ENCODE data around the gene MYCN.
"Not testable (repeated sequence)": the region's sequence is repeated elsewhere in the genome, so short reads cannot be mapped to it uniquely, and the experiment has no call there.

The MYCN gene

DNA sequence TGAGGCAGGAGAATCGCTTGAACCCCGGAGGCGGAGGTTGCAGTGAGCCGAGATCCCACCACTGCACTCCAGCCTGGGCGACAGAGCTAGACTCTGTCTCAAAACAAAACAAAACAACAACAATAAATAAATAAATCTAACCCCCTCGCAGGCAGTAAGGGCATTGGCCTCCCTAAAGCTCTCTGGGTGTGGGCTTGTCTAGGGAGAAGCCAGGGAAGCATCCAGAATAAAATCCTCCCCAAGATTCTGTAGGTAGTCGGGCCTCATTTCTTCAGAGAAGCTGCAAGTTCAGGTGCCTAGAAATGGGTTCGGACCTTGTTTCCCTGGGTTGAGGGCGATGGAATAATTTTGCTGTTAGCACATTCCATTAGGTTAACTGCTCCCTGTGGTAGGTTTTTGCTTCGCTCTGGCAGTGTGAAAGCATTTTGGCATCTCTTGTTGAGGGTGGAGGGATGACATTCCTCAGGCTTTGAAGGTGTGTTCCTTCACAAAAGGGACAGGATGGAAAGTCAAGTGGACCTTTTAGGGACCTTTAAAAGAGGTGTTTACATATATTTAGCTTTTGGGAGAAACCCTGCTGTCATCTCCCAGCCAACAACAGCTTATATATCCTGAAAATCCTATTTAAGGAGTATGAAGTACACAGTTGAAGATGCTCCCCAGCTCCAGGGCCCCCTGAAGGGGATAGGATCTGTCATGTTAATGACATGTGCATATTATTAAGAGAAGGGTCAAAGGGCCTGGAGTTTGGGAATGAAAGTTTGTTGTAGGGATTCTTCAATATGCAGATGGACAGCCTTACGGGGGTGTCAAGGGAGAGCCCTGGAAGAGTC lies 17.7 kb downstream of the MYCN start:
- no peak for DNase-seq (ENCODE audit: low read depth)

DNA sequence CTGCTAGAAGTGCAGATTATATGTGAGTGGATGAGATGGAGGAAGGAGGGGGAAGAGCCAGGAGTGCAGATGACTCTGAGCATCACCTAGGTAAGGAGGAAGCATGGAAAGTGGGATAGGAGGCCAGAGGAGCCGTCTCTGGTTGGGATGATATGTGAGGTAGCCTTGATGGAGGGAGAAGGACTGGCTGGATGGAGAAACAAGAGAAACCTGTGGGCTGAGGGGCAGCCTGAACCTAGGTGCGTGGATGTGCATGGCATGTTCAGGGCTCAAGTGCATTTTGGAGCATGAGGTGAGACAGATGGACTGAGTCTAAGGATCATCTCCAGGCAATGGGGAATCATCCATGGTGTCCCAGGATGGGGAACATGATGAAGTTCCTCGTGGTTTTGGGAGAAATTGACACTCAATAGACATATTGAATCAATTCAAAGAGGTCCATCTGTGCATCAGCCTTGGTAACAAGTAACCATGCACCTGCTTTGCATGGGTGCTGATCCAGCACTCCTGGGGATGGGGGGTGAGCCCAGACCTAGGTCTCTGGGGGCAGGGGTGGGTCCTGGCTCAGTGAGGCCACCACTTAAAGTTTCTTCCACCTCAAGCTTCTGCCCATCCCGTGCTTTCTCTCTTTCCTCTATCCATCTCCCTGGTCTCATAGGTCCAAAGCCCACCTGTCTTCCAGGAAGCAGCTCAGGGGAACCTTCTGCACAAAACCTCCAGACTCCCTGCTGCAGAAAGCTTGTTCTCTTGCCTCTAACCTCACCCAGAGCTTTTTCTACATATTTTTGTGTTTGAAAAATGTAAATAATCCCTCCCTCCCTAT lies 19.2 kb downstream of the MYCN start:
- DNase-seq (ENCODE audit: low read depth), result no peak

DNA sequence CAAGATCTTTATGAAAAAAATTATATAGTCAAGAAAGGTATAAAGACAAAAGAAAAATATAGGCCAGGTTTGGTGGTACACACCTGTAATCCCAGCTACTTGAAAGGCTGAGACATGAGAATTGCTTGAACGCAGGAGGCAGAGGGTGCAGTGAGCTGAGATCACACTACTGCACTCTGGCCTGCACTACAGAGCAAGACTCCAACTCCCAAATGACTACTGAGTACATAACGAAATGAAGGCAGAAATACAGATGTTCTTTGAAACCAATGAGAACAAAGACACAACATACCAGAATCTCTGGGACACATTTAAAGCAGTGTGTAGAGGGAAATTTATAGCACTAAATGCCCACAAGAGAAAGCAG lies 19.8 kb downstream of the MYCN start:
- DNase-seq (ENCODE audit: low read depth), result not testable (repeated sequence)

DNA sequence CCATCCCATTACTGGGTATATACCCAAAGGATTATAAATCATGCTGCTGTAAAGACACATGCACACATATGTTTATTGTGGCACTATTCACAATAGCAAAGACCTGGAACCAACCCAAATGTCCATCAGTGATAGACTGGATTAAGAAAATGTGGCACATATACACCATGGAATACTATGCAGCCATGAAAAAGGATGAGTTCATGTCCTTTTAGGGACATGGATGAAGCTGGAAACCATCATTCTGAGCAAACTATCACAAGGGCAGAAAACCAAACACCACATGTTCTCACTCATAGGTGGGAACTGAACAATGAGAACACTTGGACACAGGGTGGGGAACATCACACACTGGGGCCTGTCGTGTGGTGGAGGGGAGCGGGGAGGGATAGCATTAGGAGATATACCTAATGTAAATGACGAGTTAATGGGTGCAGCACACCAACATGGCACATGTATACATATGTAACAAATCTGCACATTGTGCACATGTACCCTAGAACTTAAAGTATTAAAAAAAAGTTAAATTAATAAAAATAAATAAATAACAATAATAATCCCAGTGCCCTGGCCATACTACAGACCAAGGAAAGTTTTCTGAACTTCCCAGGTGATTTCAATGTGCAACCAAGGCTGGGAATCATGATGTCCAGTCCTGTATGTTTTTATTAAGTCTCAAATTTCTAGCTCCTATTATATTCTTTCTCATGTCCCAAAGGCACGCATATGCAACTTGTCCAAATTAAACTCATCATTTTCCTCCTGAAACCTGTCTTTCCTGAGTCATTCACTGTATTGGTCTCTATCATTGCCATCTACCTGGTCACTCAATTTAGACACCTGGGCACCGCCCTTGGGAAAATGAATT lies 23.0 kb downstream of the MYCN start:
- DNase-seq (ENCODE audit: low read depth), result not testable (repeated sequence)

DNA sequence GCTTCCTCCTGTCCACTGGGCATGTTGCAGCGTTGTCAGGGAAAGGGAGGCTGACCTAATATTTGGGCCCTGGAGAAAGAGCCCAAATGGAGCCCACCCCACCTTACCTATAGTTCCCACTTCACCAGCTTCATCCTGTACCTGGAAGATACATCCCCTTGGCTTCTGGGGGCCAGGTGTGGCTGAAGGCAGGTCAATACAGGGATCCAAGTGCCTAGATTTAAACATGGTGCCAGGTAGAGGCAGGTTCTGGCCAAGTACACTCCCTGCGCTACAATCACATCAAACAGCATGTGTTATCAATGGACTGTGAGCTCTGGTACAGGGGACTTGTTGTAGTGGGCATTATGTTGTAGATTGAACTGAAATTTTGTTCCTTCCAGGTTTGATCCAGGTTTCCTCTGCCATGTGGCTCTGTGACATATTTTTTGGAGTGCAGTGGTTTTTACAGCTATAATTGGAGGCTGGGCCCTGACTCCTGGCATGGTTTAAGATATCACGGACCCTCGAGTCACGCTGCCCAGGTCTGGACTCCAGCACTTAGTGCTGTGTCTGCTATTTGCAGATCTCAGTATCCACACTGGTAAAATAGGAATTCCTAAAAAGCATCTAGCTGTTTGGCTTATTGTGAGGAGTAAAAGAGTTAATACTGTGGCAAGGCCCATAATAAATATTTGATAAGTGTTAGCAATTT lies 23.8 kb downstream of the MYCN start:
- no peak for DNase-seq (ENCODE audit: low read depth)

DNA sequence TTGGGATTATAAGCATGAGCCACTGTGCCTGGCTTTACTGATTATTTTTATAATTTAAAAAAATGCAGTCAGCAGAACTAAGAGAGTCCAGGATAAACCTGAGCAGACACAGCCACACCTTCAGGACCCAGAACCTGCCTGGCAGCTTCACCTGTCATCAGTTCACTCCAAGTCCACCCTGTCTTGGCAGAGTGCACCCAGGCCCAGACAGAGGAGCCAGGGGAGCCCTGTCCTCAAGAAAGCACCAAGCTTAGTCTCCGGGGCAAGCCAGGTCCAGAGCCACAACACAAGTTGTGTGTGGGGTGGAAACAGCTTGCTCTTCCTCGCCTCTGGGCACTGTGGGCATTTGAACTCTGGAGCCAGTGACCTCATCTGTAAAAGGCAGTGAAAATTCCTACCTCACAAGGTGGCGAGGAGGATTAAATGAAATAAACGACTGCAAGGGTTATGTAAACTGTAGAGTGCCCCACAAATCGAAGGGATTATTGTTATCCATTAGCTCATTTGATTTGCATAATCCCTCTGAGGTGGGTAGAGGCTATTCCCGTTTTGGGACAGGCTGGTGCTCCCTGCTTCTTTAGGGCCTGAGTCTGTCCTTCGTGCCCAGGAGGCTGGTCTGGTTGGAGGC lies 24.7 kb downstream of the MYCN start:
- no peak for DNase-seq (ENCODE audit: low read depth)

DNA sequence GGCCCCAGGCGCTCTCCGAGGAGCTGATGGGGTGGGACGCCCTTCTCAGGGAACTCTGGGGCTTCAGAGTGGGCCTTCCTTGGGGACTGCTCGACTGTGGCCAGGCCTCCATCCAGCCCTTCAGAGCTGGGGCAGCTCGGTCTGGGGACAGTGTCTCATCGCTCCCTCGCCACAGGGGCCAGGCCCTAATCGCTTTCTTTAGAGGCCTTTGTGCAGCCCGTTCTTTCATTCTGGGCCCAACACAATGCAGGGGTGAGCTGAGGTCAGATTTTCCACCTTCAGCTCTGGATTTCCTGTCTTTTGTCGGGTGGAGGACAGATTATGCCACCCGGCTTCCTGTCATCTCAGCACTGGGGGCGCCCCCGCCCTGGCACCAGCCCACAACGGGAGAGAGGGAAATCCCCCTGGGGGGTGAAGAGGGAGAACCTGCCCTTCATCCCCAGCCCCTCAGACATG lies 25.2 kb downstream of the MYCN start:
- no peak for DNase-seq (ENCODE audit: low read depth)

DNA sequence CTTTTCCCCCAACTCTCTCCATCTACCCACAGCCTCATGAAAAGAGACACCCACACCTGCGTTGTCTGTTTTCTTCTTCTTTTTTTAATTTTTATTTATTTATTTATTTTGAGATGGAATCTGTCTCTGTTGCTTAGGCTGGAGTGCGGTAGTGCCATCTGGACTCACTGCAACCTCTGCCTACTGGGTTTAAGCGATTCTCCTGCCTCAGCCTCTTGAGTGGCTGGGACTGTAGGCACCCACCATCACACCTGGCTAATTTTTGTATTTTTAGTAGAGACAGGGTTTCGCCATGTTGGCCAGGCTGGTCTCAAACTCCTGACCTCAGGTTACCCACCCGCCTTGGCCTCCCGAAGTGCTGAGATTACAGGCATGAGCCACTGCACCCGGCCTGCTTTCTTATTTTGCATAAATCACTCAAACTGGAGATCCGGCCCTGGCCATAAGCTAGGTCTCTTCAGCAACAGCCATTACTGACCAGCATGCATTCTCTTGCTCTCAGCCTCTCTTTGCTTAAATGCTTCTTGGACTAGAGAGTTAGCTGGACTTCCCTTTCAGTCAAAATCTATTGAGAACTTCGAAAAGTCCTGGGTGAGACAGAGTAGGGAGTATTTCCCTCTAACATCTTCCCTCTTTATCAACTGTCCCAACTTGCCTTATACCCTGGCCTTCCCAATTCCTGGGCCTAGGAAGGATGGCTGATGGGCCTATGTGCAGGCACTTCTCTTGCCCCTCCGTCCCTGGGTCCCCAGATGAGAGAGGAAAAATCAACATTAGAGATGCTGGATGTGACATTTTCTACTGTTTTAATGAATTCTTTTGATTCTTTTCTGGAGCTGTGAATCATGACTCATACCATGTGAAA lies 27.3 kb downstream of the MYCN start:
- DNase-seq (ENCODE audit: low read depth), result no peak

DNA sequence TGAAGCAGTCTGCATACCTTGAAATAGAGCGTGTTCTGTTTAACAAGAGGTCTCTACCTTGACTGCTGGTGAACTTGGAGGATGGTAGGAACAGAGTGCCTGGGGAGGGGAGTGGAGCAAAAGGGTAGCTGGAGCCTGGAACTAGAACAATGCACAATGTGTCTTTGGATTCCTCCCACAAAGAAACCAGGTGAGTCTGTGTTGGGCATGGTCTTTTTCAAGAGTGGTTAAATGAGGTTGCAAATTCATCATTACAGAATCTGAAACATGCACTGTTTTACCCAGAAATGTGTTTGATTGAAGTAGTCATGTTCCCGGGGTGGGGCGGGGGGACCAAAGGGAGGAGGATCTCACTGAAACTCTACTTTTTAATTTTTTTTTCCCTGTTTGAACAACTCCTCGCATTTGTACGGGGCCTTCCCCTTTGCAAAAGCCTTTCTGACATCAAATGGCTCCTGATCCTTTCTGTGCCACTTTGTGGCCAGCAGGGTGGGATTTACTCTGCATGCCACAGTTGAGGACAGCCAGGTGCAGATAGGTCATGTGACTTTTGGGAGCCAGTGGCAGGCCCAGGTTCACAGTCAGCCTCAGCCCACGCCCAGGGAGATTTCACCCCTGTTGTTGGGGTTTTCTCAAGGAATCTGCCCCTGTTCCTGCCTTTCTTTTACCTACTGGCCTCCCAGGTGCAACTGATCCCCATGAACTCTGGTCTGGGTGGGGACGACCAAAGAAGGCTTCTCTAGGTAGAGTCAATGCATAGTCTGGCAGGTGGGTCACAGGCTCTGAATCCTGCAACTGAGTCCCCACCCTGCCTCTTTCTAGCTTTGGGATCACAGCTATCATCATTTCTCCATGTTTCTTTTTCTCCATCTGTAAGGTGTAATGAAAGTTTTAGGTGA lies 28.2 kb downstream of the MYCN start:
- DNase-seq (ENCODE audit: low read depth), result no peak

DNA sequence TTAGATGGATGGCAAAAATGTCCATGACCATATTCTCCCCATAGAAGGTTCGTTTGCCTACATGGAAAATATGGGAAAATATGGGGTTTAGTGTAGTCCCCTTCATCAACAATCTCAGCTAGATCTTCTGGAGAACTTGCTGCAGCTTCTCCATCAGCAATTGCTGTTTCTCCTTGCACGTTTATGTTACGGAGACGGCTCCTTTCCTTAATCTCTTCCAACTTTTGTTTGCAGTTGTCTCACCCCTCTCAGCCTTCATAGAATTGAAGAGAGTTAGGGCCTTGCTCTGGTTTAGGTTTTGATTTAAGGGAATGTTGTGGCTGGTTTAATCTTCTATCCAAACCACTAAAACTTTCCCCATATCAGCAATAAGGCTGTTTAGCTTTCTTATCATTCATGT lies 28.9 kb downstream of the MYCN start:
- no peak for DNase-seq (ENCODE audit: low read depth)

DNA sequence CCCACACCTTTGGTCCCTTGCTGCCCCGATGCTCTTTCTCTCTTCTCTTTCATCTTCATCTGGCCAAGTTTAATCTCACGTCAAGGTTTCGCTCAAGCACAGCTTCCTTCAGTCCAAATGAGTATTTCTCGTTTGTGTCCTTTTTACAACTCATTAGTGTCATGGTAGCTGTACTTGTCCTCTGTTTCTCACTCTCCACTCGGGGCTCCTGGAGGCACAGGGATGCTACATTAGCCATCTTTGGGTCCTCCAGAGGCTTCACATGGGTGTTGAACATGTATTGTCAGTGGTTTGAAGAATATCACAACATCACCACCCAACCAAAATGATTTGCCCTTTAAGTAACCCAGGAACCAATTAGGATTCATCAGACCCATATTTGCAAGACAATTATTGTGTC lies 30.4 kb downstream of the MYCN start:
- DNase-seq (ENCODE audit: low read depth), result no peak

DNA sequence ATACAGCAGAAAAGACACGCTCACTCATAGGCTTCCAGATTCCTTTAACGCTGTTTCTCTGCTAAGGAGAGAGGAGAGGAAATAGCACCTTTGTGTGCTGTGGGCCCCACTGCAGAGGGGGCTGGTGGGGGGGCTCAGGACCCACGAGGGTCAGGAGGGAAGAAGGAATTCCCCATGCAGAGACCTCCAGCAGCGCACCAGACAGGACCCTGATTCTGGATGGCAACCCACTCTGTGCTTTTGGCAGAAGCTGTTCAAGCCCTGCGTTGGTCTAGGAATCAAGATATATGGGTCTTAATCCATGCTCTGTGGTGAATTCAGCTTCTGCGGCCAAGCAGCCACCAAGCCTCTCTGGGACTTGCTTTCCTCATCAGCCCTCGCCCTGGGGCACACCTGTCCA lies 31.0 kb downstream of the MYCN start:
- DNase-seq (ENCODE audit: low read depth), result no peak

DNA sequence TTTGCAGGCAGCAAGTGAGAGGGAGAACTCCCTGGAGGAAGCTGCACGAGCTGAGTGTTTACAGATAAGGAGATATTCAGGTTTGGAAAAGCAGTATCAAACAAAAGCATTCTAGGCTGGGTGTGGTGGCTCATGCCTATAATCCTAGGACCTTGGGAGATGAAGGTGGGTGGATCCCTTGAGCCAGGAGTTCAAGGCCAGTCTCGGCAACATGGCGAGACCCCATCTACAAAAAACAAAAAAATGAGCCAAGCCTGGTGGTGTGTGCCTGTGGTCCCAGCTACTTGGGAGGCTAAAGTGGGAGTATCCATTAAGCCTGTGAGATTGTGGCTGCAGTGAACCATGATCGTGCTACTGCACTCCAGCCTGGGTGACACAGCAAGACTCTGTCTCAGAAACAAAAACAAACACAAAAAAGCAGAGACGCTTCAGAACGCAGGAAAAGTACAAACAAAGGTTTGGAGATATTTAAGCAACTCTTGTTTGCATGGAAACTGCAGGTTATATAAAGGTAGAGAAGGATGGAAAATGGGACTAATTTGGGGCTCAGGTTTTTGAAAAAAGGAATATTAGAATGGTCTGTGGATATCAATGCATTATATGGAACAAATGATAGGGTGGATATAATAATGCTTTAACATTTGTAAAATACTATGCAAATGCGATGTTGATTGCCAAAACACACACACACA lies 31.6 kb downstream of the MYCN start:
- no peak for DNase-seq (ENCODE audit: low read depth)

DNA sequence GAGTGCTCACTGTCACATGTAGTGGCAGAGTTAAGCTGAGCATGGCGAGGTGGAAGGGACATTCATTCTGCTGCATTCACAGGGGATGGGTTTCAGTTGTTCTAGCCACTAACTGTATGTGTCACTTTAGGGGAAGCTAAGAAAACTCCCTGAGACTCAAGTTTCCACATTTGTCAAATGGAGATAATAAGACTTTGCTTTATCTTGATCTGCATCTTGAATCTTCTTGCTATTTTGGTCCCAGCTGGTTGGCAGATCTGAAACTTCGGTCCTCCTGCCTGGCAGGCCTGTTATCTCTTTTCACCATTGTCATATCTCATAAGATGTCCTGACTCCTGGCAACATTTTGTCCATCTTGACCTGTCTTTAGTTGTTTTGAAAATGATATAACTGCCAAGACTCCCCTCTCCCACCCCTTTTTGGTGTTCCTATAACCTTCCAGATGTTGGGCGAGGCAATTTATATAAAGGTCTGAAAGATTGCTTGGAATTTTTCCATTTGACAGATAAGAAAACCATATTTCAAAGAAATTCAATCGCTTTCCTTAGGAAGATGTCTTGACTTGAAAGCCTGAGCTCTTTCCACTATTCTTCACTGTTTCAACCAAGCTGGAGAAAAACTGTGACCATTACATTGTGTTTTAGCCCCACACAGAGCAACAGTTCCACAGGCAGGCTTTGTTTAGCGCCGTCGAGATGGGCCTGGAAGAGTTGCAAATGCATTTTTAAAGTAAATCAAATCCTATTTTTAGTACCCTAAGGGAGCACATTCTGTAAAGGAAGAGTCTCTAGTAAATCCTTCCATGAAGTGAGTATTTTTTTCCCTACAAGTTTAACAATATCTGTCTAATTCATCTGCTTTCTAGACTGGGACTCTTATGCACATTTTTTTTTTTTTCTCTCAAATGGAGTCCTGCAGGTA lies 33.4 kb downstream of the MYCN start:
- no peak for DNase-seq (ENCODE audit: low read depth)

DNA sequence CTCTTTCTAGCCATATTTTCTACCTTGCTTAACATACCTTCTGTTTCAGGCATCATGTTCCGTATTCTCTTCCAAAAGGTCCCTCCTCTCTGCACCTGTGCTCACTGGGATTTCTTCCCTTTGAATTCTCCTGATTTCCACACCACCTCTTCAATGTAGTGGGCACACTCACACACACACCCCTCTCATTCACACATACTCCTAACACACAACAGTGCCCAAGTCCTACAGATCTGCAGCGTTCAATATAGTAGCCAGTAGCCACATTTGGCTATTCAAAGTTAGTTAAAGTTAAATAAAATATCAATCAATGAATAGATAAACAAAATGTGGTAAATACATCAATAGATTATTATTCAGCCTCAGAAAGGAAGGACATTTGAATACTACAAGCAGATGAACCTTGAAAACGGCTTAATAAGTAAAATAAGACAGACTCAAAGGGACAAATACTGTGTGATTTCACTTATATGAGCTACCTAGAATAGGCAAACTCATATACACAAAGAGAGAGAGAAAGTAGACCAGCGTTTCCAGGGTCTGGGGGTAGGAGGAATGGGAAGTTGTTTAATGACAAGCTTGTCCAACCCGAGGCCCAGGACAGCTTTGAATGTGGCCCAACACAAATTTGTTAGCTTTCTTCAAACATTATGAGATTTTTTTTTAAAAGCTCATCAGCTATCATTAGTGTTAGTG lies 34.4 kb downstream of the MYCN start:
- DNase-seq (ENCODE audit: low read depth), result no peak

DNA sequence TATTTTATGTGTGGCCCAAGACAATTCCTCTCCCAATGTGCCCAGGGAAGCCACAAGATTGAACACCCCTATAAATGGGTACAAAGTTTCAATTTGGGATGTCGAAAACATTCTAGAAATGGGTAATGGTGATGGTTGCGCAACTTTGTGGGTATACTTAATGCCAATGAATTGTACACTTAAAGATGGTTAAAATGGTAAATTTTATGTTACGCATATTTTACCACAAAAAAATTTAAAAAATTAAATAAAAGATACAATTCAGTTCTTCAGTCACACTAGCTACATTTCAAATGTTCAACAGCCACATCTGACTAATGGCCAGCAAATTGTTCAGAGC lies 34.9 kb downstream of the MYCN start:
- no peak for DNase-seq (ENCODE audit: low read depth)

DNA sequence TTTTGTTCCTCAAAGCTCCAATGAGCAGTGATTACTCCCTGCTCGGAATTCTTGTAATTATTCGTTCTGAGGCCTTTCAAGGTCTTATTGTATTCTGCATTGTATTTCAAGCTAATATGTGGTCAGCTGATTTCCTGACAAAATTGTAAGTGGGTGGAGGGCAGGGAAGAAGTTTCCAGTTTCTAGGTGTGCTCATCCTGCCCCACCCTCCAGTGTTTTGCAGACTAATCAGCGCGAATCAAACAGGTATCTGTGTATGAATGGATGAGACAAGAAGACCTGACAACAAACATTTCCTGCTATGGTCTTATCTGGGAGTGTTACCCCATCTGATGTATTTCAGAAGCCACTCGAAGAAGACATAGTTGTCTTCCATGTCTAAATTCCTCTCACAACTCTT lies 35.3 kb downstream of the MYCN start:
- DNase-seq (ENCODE audit: low read depth), result no peak

All from T follicular helper cell (primary cell).